Jurkat, Clone E6-1 (cell line): ENCODE results near the gene TOX3.

Experiments used
- DNase-seq: peaks from one replicate; pipeline ENCODE4 v3.0.0-alpha.2; 2011; ENCODE audit warnings: low read depth, low spot score
- H3K4me3 ChIP-seq: 2 replicates; pipeline ENCODE4 v1.5.1; 2011; ENCODE audit warnings: mild to moderate bottlenecking, low read length, control low read depth, moderate library complexity

TOX3 gene

GRCh38 chr16:52434224-52434623, 112.7 kb downstream of the TOX3 start:
- H3K4me3 ChIP-seq: no peak overlapping the region
- no peak for DNase-seq

- DNase-seq: no peak
- H3K4me3 ChIP-seq: no peak overlapping the region
Observed at GRCh38 chr16:52433643-52434042, 113.3 kb downstream of the TOX3 start.

- no peak overlapping the region for H3K4me3 ChIP-seq
- no peak for DNase-seq
Observed at GRCh38 chr16:52424591-52424990, 122.4 kb downstream of the TOX3 start.

GRCh38 chr16:52422307-52422706, 124.6 kb downstream of the TOX3 start:
- no peak overlapping the region for H3K4me3 ChIP-seq

GRCh38 chr16:52418201-52418600, 128.7 kb downstream of the TOX3 start:
- H3K4me3 ChIP-seq: no peak overlapping the region
- no peak for DNase-seq

More at GRCh38 chr16:52422307-52422706, 124.6 kb downstream of the TOX3 start:
- DNase-seq: no peak

GRCh38 chr16:52416888-52417287, 130.1 kb downstream of the TOX3 start:
- H3K4me3 ChIP-seq: no peak overlapping the region
- DNase-seq: no peak

- H3K4me3 ChIP-seq: no peak overlapping the region
- no peak for DNase-seq
Observed at GRCh38 chr16:52411011-52411410, 135.9 kb downstream of the TOX3 start.

- H3K4me3 ChIP-seq: no peak overlapping the region
- DNase-seq: no peak
Observed at GRCh38 chr16:52408191-52408845, 138.6 kb downstream of the TOX3 start.

GRCh38 chr16:52407778-52408177, 139.2 kb downstream of the TOX3 start:
- DNase-seq: no peak
- H3K4me3 ChIP-seq: no peak overlapping the region

GRCh38 chr16:52405441-52405840, 141.5 kb downstream of the TOX3 start:
- H3K4me3 ChIP-seq: no peak overlapping the region

GRCh38 chr16:52404546-52404945, 142.4 kb downstream of the TOX3 start:
- DNase-seq: no peak
- H3K4me3 ChIP-seq: no peak overlapping the region

More at GRCh38 chr16:52405441-52405840, 141.5 kb downstream of the TOX3 start:
- no peak for DNase-seq

- no peak for DNase-seq
- no peak overlapping the region for H3K4me3 ChIP-seq
Observed at GRCh38 chr16:52399116-52399515, 147.8 kb downstream of the TOX3 start.

GRCh38 chr16:52398491-52398960, 148.4 kb downstream of the TOX3 start:
- no peak for DNase-seq
- H3K4me3 ChIP-seq: no peak overlapping the region

- DNase-seq: no peak
- H3K4me3 ChIP-seq: no peak overlapping the region
Observed at GRCh38 chr16:52398021-52398420, 148.9 kb downstream of the TOX3 start.

- no peak overlapping the region for H3K4me3 ChIP-seq
- no peak for DNase-seq
Observed at GRCh38 chr16:52393448-52393847, 153.5 kb downstream of the TOX3 start.

GRCh38 chr16:52389045-52389444, 157.9 kb downstream of the TOX3 start:
- no peak for DNase-seq
- H3K4me3 ChIP-seq: no peak overlapping the region
